K562 (cell line): Measurements from ENCODE around the gene FRMD4B. TPM values are rescaled to one million over a fixed set of nuclear protein-coding genes. Genes with fewer than 3 reads are reported as not detected.
"Not testable (repeated sequence)": the region's sequence is repeated elsewhere in the genome, so short reads cannot be mapped to it uniquely, and the experiment has no call there.

ENCODE experiments used
- ATAC-seq: fragments of 200-7000 bp; cut with Tn5 transposase; 3 replicates; pipeline ENCODE4 v1.9.1; 2020; ENCODE audit warnings: moderate library complexity
- BruUV-seq: library from RNA; stranded (reverse); fragments of 400-500 nt; replicated peaks from 2 replicates; lab custom pipeline; 2021; lab: Mats Ljungman, UMichigan
- CTCF ChIA-PET: fragments of 300-600 bp; formaldehyde crosslinking; extraction: SDS; loops from one replicate; lab custom pipeline; 2021; ENCODE audit warnings: low intra/inter-chr PET ratio; lab: Yijun Ruan, JAX
- POLR2A ChIA-PET: fragments of 300-600, 350-650 bp; sonication (Branson Sonifier 250); formaldehyde crosslinking; extraction: SDS; loops from one replicate; lab custom pipeline; 2021; ENCODE audit warnings: antibody characterized with exemption, inconsistent platforms; lab: Yijun Ruan, JAX
- DNase-seq, 4 experiments: peaks; one replicate each; pipeline versions ENCODE4 v3.0.0 to v3.0.0-alpha.2; 2011 to 2018; ENCODE audit warnings: low spot score in 3 of 4, mixed read lengths in 3 of 4; ENCODE audit errors: extremely low read depth in 1 of 4
- FAIRE-seq: peaks from 2 replicates; lab custom pipeline; 2011; peaks lifted over from hg19 to GRCh38; lab: Jason Lieb, UNC
- H2AFZ ChIP-seq: 2 replicates; pipeline ENCODE4 v1.6.0; 2011; ENCODE audit warnings: low read depth, low read length, control low read depth, inconsistent platforms
- H3K27ac ChIP-seq: fragments of 200-600 bp; 3 replicates; pipeline ENCODE4 v1.8.0; 2011; ENCODE audit warnings: low read depth, mild to moderate bottlenecking, control low read depth, inconsistent platforms, low read length, moderate library complexity, mixed read lengths; ENCODE audit errors: extremely low read depth
- H3K27me3 ChIP-seq, 2 experiments: fragments of 300-600 bp in 1 of 2; 2 replicates in 1 of 2; 3 replicates in 1 of 2; pipeline versions ENCODE4 v1.6.0 to v1.8.0; 2011; ENCODE audit warnings: inconsistent platforms in 2 of 2, low read length in 2 of 2, mild to moderate bottlenecking in 1 of 2, mixed read lengths in 1 of 2, moderate library complexity in 1 of 2; ENCODE audit not compliant: control insufficient read depth in 2 of 2, insufficient read depth in 2 of 2
- H3K36me3 ChIP-seq: fragments of 300-600 bp; 3 replicates; pipeline ENCODE4 v1.8.0; 2011; ENCODE audit warnings: mild to moderate bottlenecking, low read length, inconsistent platforms; ENCODE audit not compliant: control insufficient read depth, insufficient read depth
- H3K4me1 ChIP-seq, 2 experiments: fragments of 200-600 bp in 1 of 2; replicated peaks in 1 of 2; 2 replicates in 1 of 2; 3 replicates in 1 of 2; pipeline versions ENCODE4 v1.5.1 to v1.8.0; 2011; ENCODE audit warnings: inconsistent platforms in 2 of 2, low read length in 2 of 2, mild to moderate bottlenecking in 1 of 2, mixed read lengths in 1 of 2, moderate library complexity in 1 of 2; ENCODE audit not compliant: control insufficient read depth in 2 of 2, insufficient read depth in 2 of 2
- H3K4me2 ChIP-seq: 2 replicates; pipeline ENCODE4 v1.6.1; 2011; ENCODE audit warnings: low read length, control low read depth, inconsistent platforms, mixed read lengths; ENCODE audit not compliant: insufficient read depth
- H3K4me3 ChIP-seq: fragments of 200-600 bp; sonication (generic), shearing (Covaris generic); 2 replicates; pipeline ENCODE4 v1.5.1; 2016; ENCODE audit warnings: control low read depth, inconsistent platforms
- H3K79me2 ChIP-seq: fragments of 200-600 bp; 3 replicates; pipeline ENCODE4 v1.8.0; 2011; ENCODE audit warnings: low read length, inconsistent platforms; ENCODE audit not compliant: control insufficient read depth, insufficient read depth
- H3K9ac ChIP-seq, 2 experiments: 2 replicates each; pipeline versions ENCODE4 v1.6.0 to v1.6.1; 2011; ENCODE audit warnings: low read depth in 2 of 2, low read length in 2 of 2, control low read depth in 1 of 2, inconsistent platforms in 1 of 2, mild to moderate bottlenecking in 1 of 2, mixed read lengths in 1 of 2; ENCODE audit not compliant: insufficient read depth in 1 of 2
- H3K9me1 ChIP-seq: one replicate; pipeline ENCODE4 v1.6.0; 2011; ENCODE audit warnings: inconsistent platforms, mild to moderate bottlenecking, low read length, moderate library complexity; ENCODE audit not compliant: control insufficient read depth, insufficient read depth
- H3K9me3 ChIP-seq: replicated peaks from 2 replicates; pipeline ENCODE4 v1.5.1; 2011; ENCODE audit warnings: low read depth, low read length, inconsistent platforms; ENCODE audit not compliant: control insufficient read depth, insufficient read depth
- H4K20me1 ChIP-seq: replicated peaks from 2 replicates; pipeline ENCODE4 v1.6.1; 2011; ENCODE audit warnings: low read length, inconsistent platforms, mixed read lengths; ENCODE audit not compliant: control insufficient read depth, insufficient read depth
- BRD9 ChIP-seq: fragments of 450-650 bp; IDR thresholded peaks from 2 replicates; pipeline ENCODE4 v1.6.1; 2018; ENCODE audit warnings: low read depth; ENCODE audit not compliant: partially characterized antibody
- FIP1L1 ChIP-seq: fragments of 200-400 bp; formaldehyde crosslinking; IDR thresholded peaks from 2 replicates; pipeline ENCODE4 v1.6.1; 2018; ENCODE audit warnings: mild to moderate bottlenecking, low read depth, low read length; ENCODE audit not compliant: poor library complexity, severe bottlenecking
- MCM7 ChIP-seq, 2 experiments: fragments of 450-650 bp; IDR thresholded peaks; 2 replicates each; pipeline ENCODE4 v1.6.1; 2016 to 2018
- NCOR1 ChIP-seq: fragments of 450-650 bp; IDR thresholded peaks from 2 replicates; pipeline ENCODE4 v1.6.1; 2016; ENCODE audit warnings: mild to moderate bottlenecking, moderate library complexity
- ZNF316 ChIP-seq: fragments of 450-650 bp; IDR thresholded peaks from 2 replicates; pipeline ENCODE4 v1.6.1; 2016
- ZNF347 ChIP-seq: fragments of 450-650 bp; formaldehyde crosslinking; IDR thresholded peaks from 2 replicates; pipeline ENCODE4 v1.4.0; 2020; ENCODE audit warnings: low read depth, mild to moderate bottlenecking, moderate library complexity
- ZNF583 ChIP-seq: fragments of 250-450 bp; sonication (Bioruptor Pico); IDR thresholded peaks from 2 replicates; pipeline ENCODE4 v1.4.0; 2020
- WGBS: fragments of 100-300 bp; shearing (Covaris generic); methylation state at CpG from one replicate; pipeline ENCODE4 v1.1.6; 2016; ENCODE audit warnings: low coverage, mixed read lengths; ENCODE audit not compliant: insufficient coverage; ENCODE audit errors: missing lambda C conversion rate; 5-methylcytosine and 5-hydroxymethylcytosine counted together
- in situ Hi-C: fragments of 300-500 bp; cut with MboI; formaldehyde crosslinking; loops from 4 replicates; pipeline ENCODE4 v1.15.0; 2018; ENCODE audit warnings: inconsistent platforms, mixed read lengths
- intact Hi-C: fragments of 100-400 bp; cut with micrococcal nuclease; formaldehyde crosslinking; loops from 2 replicates; pipeline ENCODE4 v1.14.2; 2022
- polyA plus RNA-seq, 8 experiments: library from polyadenylated mRNA; depleted of rRNA in 4 of 8; stranded (reverse) in 5 of 8; unstranded in 3 of 8; fragments of >200 nt; fragmentation: Nextera tagmentation in 2 of 8; fragmentation: Illumina TruSeq in 1 of 8; extraction: Ambion mirVana in 2 of 8; extraction: Trizol in 1 of 8; gene quantifications; 2 replicates each; pipeline versions ENCODE4 v1.2.1 to v1.2.3, GENCODE V29; 2011 to 2014; ENCODE audit warnings: inconsistent platforms in 1 of 8, missing spikeins in 1 of 8
- total RNA-seq, 7 experiments: library from RNA; depleted of rRNA in 6 of 7; stranded (reverse); fragments of >200 nt in 6 of 7; fragmentation: Illumina TruSeq in 2 of 7; extraction: Trizol in 2 of 7; gene quantifications; 2 replicates each; pipeline versions ENCODE4 v1.2.1 to v1.2.3, GENCODE V29; 2011 to 2021; ENCODE audit warnings: low replicate concordance in 1 of 7
- TF ChIP-seq, protein P1 (sequence below), 2 experiments: fragments of 450-650 bp; IDR thresholded peaks; 2 replicates each; pipeline ENCODE4 v1.6.1; 2016; ENCODE audit warnings: mild to moderate bottlenecking in 2 of 2, borderline replicate concordance in 1 of 2, low read depth in 1 of 2, moderate library complexity in 1 of 2

Gene FRMD4B
- total and polyA plus RNA-seq, 9 of the 15 experiments (the other 6 are each of a cell fraction or from before 2014, with no cell fraction given) = 0.03 to 0.09 (median 0.04) TPM; not detected in 3

DNA sequence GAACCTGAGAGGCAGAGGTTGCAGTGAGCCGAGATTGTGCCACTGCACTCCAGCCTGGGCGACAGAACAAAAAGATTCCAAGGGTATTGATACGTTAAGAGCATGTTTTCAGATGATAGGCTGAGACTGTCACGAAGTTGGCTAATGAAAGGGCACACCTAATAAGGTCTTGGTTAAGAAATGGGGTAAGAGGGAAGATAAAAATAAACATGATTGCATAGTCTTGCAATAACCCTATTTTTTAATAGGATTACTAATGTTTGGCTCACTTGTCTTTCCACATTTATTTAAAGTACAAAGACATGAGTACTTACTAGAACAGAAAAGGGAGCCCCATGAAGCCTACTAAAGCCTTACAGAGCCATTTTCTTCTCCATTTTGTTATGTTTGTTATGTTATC, 109.0 kb downstream of the FRMD4B start (continued):
- TF ChIP-seq FIP1L1 = no peak
- TF ChIP-seq, protein P1, sequence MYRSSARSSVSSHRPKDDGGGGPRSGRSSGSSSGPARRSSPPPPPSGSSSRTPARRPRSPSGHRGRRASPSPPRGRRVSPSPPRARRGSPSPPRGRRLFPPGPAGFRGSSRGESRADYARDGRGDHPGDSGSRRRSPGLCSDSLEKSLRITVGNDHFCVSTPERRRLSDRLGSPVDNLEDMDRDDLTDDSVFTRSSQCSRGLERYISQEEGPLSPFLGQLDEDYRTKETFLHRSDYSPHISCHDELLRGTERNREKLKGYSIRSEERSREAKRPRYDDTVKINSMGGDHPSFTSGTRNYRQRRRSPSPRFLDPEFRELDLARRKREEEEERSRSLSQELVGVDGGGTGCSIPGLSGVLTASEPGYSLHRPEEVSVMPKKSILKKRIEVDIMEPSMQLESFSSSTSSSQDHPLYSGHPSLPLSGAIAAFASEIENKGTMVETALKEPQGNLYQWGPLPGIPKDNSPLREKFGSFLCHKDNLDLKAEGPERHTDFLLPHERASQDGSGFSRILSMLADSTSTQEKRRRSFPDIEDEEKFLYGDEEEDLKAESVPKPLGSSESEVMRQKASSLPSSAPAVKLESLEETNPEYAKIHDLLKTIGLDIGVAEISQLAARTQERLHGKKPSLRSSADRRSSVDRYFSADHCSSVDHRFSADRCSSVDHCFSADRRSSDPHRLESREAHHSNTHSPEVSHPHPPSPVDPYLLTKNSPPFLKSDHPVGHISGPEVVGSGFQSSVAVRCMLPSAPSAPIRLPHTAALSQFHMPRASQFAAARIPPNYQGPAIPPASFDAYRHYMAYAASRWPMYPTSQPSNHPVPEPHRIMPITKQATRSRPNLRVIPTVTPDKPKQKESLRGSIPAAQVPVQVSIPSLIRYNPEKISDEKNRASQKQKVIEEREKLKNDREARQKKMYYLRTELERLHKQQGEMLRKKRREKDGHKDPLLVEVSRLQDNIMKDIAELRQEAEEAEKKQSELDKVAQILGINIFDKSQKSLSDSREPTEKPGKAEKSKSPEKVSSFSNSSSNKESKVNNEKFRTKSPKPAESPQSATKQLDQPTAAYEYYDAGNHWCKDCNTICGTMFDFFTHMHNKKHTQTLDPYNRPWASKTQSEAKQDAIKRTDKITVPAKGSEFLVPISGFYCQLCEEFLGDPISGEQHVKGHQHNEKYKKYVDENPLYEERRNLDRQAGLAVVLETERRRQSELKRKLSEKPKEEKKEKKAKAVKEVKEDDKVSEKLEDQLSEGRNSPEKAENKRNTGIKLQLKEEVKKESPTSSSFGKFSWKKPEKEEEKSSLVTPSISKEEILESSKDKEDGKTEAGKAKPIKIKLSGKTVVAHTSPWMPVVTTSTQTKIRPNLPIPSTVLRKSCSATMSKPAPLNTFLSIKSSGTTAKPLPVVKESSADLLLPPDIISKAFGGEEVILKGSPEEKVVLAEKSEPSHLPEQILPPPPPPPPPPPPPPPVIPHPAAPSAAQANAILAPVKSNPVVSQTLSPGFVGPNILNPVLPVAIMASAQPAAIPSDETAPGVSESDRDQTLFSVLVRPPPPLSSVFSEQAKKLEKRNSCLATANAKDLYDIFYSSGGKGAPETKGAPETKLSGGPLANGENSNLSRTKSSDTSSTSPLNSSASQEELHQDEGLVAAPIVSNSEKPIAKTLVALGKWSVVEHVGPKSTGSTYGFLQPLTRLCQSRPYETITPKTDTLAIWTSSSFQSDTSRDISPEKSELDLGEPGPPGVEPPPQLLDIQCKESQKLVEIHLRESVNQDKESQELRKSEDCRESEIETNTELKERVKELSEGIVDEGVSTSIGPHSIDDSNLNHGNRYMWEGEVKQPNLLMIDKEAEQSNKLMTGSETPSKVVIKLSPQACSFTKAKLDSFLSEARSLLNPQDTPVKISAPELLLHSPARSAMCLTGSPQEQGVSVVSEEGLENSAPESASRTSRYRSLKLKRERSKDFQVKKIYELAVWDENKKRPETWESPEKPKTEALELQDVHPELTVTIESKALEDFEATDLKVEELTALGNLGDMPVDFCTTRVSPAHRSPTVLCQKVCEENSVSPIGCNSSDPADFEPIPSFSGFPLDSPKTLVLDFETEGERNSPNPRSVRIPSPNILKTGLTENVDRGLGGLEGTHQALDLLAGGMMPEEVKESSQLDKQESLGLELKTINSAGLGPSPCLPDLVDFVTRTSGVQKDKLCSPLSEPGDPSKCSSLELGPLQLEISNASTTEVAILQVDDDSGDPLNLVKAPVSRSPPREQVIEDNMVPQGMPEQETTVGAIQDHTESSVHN (IDR thresholded peaks at IDR 0.05; ENCODE audit: borderline replicate concordance in 1 of 2, low read depth in 1 of 2) = no peak
- TF ChIP-seq NCOR1 = no peak
- TF ChIP-seq ZNF583 (CRISPR knock-in tag) = no peak
- no peak for TF ChIP-seq ZNF316
- TF ChIP-seq MCM7 (IDR thresholded peaks at IDR 0.05) = no peak
- TF ChIP-seq ZNF347 (CRISPR knock-in tag) = no peak
- TF ChIP-seq BRD9 = no peak

DNA sequence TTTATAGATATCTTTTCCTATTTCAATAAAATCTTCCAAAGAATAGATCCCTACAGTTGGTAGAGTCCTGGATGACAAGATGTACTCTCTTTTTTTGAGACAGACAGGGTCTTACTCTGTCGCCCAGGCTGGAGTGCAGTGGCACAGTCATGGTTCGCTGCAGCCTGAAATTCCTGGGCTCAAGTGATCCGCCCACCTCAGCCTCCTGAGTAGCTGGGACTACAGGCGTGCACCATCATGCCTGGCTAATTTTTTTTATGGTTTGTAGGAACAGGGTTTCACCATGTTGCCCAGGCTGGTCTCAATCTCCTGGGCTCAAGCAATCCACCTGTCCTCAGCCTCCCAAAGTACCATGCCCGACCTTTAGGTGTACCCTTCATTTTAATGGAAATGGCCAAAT, 109.7 kb downstream of the FRMD4B start:
- in situ Hi-C loops, FAIRE-seq: not testable (repeated sequence)

More for the DNA sequence above, 109.7 kb downstream of the FRMD4B start:
- H3K36me3 ChIP-seq, H3K79me2 ChIP-seq, ATAC-seq, H4K20me1 ChIP-seq, BruUV-seq, H3K4me2 ChIP-seq, H3K4me1 ChIP-seq, intact Hi-C loops, H3K4me3 ChIP-seq, H3K27ac ChIP-seq, H3K27me3 ChIP-seq, DNase-seq, H2AFZ ChIP-seq, H3K9me3 ChIP-seq, POLR2A ChIA-PET, H3K9me1 ChIP-seq, CTCF ChIA-PET, H3K9ac ChIP-seq: not testable (repeated sequence)
- WGBS = 0% methylated on average over 5 of the region's 5 CpGs
